ENCODE results near the gene RNF212B.

RNF212B gene

GRCh38 chr14:23307146-23307530 is 69.4 kb downstream of the RNF212B start:
- Histone ChIP-seq H3K27me3 (ENCODE audit: insufficient read depth, low read depth) (no peaks in the 10 kb centered on the region), H3K4me1 (ENCODE audit: low read depth, poor library complexity, severe bottlenecking) (no peaks in the 10 kb centered on the region), H3K4me3 (IDR thresholded peaks at IDR 0.05; ENCODE audit: insufficient read depth, low read depth, low read length) (no peak overlapping the region), H2AFZ (ENCODE audit: low read depth) (no peak overlapping the region; the same call in 1 of the 2 replicates), H3K9ac (no peak overlapping the region), H3K4me2 (0 out of 2 replicates have a peak overlapping the region, but pooled peaks have one; percentile 25), H3K27ac (no peak overlapping the region), H4K20me1 (ENCODE audit: insufficient read depth) (no peaks in the 10 kb centered on the region), H3K79me2 (ENCODE audit: insufficient read depth, low read depth) (no peaks in the 10 kb centered on the region), H3K36me3 (ENCODE audit: insufficient read depth) (no peaks in the 10 kb centered on the region)
- TF ChIP-seq CTCF (conservative IDR thresholded peaks at IDR 0.05; ENCODE audit: low read depth, low read length): no peak

GRCh38 chr14:23307687-23308644 is 70.2 kb downstream of the RNF212B start:
- H4K20me1 ChIP-seq (ENCODE audit: insufficient read depth): no peaks in the 10 kb centered on the region
- no peaks in the 10 kb centered on the region for H3K36me3 ChIP-seq (ENCODE audit: insufficient read depth)
- H3K9ac ChIP-seq: no peak overlapping the region
- TF ChIP-seq CTCF (conservative IDR thresholded peaks at IDR 0.05; ENCODE audit: low read depth, low read length): no peak
- H3K27ac ChIP-seq: no peak overlapping the region
- H3K4me2 ChIP-seq: no peak overlapping the region
- H2AFZ ChIP-seq (ENCODE audit: low read depth): no peak overlapping the region
- H3K79me2 ChIP-seq (ENCODE audit: insufficient read depth, low read depth): no peaks in the 10 kb centered on the region
- no peaks in the 10 kb centered on the region for H3K4me1 ChIP-seq (ENCODE audit: low read depth, poor library complexity, severe bottlenecking)
- H3K4me3 ChIP-seq (IDR thresholded peaks at IDR 0.05; ENCODE audit: insufficient read depth, low read depth, low read length): no peak overlapping the region
- no peaks in the 10 kb centered on the region for H3K27me3 ChIP-seq (ENCODE audit: insufficient read depth, low read depth)

- H3K36me3 ChIP-seq (ENCODE audit: insufficient read depth): no peaks in the 10 kb centered on the region
- no peak overlapping the region for H3K27ac ChIP-seq
- TF ChIP-seq CTCF (conservative IDR thresholded peaks at IDR 0.05; ENCODE audit: low read depth, low read length): no peak
- H3K4me3 ChIP-seq (IDR thresholded peaks at IDR 0.05; ENCODE audit: insufficient read depth, low read depth, low read length): no peak overlapping the region
- no peaks in the 10 kb centered on the region for H3K4me1 ChIP-seq (ENCODE audit: low read depth, poor library complexity, severe bottlenecking)
- no peak overlapping the region for H3K4me2 ChIP-seq
- H3K79me2 ChIP-seq (ENCODE audit: insufficient read depth, low read depth): no peaks in the 10 kb centered on the region
- H4K20me1 ChIP-seq (ENCODE audit: insufficient read depth): no peaks in the 10 kb centered on the region
- H3K27me3 ChIP-seq (ENCODE audit: insufficient read depth, low read depth): no peaks in the 10 kb centered on the region
- no peak overlapping the region for H3K9ac ChIP-seq
- no peak overlapping the region for H2AFZ ChIP-seq (ENCODE audit: low read depth)
These were observed 71.1 kb downstream of the RNF212B start for GRCh38 chr14:23308721-23309445.

- H3K4me2 ChIP-seq: no peak overlapping the region
- no peaks in the 10 kb centered on the region for H3K27me3 ChIP-seq (ENCODE audit: insufficient read depth, low read depth)
- H2AFZ ChIP-seq (ENCODE audit: low read depth): no peak overlapping the region
- H3K4me3 ChIP-seq (IDR thresholded peaks at IDR 0.05; ENCODE audit: insufficient read depth, low read depth, low read length): no peak overlapping the region
- no peaks in the 10 kb centered on the region for H4K20me1 ChIP-seq (ENCODE audit: insufficient read depth)
- H3K79me2 ChIP-seq (ENCODE audit: insufficient read depth, low read depth): no peaks in the 10 kb centered on the region
- H3K27ac ChIP-seq: no peak overlapping the region
- no peak for TF ChIP-seq CTCF (conservative IDR thresholded peaks at IDR 0.05; ENCODE audit: low read depth, low read length)
- H3K4me1 ChIP-seq (ENCODE audit: low read depth, poor library complexity, severe bottlenecking): no peaks in the 10 kb centered on the region
- H3K9ac ChIP-seq: no peak overlapping the region
- H3K36me3 ChIP-seq (ENCODE audit: insufficient read depth): no peaks in the 10 kb centered on the region
These were observed 72.8 kb downstream of the RNF212B start for GRCh38 chr14:23310546-23310945.
